Activated T-cell treated with anti-CD3 and anti-CD28 coated beads, Interleukin-2, amount 50 U/mL, for 1 hour (primary cell): Measurements from ENCODE around the gene MYH7B.

Experiments used
- DNase-seq: peaks from one replicate; pipeline ENCODE4 v3.0.0-alpha.2; 2020

Gene MYH7B

DNA sequence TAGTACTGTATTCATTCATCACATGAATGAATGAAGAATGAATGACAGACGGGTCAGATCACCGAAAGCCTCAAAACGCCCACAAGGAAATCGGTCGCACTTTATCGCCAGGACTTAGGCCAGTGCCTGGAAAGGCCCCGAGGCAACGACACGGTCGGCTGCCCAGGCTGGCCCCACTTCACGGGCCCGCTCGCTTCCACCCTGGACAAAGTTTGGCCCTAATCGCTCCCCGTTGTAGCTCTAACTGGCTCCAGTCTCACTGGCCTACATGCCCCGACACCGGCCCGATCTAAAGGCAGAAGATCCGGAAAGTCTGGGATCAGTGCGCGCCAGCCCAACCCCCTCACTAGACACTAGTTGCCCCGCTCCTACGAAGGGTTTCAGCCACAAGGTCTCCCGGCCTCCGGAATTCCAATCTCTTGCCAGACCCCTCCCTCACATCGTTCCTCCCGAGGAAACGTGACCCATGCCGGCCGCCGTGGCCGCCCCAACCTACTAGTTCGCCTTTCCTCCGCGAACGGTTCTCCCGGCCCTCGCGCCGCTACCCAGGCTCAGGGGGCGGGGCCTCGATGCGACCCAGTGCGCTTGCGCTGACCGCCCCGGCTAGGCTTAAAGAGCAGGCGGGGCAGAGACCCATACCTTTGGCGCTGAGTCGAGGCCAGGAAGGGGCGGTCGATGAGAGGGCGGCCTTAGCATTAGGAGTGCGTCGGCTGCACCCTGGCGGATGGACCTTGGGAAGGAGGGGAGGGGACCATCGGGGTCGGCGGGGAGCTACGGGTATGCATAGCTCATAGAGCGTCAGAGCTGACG lies at the start of gene MYH7B, which contains the start of gene GSS:
MYH7B (plus strand) TSS at position 638 of the 810 bp plus-strand sequence. CDS start 22,138 bp downstream, outside the sequence.
GSS (minus strand) TSS at position 576 of the 810 bp plus-strand sequence. CDS start 3,954 bp downstream, outside the sequence.
- peak; percentile 99 for DNase-seq

DNA sequence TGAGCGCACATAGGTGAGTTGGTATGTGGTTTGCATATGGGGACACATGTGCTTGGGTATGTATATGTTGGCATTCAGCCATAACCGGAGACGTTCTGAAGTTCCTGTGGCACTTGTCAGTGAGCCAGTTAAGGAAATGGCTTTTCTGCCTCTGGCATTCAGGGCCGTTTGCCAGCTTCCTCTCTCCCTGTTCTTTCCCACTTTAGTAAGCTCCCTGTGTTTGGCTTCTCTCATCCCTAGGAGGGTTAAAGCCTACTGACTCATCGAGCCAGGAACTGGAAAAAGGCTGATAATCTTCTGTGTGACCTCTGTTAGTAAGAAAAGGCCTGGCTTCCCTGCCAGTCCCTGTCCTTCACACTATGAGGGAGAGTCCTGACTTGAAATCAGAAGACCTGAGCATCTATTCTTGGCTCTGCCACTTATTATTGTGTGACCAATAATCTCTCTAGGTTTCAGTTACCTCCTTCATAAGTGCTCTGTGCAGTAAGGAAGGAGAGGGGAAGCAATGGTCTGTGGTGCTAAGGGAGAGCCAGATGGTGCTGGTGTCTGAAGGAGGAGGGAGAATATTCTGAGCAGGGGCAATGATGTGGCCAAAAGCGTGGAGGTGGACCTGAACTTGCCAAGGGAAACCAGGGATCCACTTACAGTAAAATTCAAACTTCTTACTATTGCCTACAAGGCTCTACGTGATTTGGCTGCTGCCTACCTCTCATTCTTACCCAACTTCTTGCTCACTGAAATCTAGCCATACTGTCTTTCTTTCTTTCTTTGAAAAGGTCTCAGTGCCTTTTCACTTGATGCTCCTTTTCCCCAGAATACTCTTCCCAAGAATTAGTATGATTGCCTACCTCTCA lies 47.8 kb upstream of the MYH7B start:
- DNase-seq, result no peak

DNA sequence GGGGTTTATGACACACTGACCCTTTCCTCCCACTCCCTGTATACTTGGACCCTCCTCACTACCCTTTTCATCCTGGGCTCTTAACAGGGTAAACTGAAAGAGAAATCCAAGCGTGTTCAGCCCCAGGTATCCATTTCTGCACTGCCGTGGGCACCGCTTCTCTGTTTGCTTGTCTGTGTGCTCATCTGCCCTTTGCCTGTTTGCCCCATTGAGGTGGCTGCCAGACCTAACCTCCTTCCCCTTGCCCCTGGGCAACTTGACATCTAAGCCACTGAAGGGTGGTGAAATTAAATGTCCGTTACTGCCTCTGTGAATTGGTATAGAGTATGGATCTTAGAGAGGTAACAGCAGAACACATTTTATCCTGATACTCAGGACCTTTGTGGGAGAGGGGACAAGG lies 40.5 kb upstream of the MYH7B start:
- no peak for DNase-seq

DNA sequence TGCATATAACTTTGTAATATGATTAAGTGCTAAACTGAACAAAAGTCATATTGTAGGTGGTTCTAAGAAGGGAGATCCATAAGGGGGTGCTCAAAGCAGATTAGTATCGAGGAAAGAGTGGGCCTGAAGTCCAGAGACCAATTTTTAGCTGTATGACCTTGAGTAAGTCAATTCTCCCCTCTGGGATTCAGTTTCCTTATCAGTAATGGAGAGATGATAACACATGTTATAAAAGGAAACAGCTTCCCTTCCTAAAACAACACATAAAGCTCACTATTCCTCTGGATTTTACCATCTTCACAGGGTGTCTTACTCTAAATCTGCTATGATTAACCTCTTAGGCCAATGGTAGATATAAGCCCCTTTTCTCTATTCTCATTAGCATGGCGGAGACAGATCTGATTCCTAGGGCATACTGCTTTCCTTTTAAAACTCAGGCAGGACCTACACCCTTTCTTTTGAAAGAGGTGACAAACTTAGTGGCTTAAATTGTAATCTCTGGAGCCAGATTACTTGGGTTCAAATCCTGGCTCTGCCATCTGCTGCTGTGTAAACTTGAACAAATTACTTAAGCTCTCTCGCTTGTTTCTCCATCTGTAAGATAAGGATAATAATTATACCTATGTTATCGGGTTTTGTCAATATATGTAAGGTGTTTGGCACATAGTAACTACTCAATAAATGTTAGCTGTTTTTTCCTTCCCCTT lies 39.8 kb upstream of the MYH7B start:
- no peak for DNase-seq

DNA sequence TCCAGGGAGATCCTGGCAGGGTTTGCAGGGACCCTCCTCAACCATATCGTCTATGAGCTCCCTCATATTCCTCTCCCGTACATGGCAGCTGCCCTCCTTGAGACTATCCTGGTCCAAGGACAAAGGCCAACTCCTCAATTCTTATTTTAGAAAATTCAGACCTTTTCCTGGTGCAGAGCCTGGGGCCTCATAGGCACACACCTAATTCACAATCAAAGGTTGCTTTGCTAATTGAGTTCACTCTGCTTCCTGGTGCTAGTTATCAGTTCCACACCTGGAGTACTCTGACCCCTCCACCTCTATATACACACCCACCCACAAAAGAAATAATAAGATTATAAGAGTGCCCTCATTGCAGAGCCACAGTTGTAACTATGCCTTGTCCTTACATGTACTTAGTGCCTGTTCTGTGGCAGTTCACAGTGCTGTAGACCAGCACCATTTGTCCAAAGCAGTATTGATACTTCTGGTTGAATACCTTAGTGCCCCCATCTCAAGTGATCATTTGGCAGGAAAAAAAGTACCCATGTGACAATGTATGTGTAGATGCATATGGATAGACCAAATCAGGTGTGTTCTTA lies 38.8 kb upstream of the MYH7B start:
- no peak for DNase-seq

DNA sequence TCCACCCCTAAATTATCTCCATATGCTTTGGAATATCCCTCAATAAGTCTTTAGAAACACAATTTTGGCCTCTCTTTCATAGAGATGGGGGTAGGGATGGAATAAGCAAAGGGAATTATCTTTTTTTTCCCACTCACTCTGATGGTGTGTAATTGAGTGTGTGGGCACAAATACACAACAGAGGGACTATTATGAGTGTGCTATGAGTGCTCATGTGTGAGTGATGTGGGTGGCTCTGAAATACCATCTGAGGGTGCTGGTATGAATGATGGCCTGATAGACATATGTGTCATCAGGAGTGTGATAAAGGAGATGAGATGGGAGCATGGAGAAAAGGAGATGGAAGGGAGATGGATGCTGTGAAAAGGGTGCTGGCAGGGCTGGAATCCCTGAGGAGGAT lies 35.6 kb upstream of the MYH7B start:
- DNase-seq, result no peak

DNA sequence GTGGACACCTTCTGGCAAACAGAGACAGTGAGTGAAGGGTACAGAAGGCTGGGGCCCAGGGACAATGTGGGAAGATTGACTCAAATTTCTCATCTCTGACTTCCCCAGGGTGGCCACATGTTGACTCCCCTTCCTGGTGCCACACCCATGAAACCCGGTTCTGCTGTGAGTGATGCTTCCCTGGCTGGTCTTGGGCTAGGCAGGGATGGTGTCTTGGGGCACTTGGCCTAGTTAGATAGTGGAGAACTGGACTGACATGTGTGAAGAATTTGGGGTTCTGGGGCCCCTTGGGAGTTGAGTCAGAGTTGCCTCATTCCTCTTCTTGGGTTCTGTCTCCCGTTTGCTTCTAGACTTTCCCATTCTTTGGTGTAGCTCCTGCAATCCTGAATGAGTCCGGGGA lies 34.2 kb upstream of the MYH7B start:
- DNase-seq, result no peak

DNA sequence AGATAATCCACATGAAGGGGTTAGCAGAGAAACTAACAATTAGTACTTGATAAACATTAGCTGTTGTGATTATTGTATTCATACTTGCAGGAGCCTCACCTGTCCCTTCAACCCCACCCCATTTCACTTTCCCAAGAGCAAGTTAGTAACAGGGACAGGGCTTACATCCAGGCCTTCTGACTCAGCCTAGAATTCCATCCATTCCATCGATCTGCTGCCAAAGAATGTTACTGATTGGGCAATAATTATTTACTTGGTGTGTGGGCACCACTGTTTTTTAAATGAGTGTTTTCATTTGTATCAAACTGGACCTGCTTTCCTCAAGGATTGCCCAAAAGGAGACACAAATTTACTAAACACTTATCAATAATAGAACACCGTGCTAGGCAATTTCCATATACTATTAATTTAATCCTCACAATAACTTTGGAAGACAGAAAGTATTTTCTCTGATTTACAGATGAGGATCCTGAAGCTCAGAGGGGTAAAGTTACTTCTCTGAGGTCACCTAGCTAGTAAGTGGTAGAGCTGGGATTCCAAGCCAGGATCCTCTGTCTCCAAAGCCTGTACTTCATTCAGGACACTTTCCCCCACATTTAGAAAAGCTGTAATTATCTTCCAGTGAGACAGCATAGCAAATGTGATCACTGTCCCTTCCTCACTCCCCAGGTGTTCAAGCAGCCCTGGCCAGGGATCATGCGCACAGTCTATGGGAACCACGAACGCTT lies 32.9 kb upstream of the MYH7B start:
- DNase-seq, result no peak

DNA sequence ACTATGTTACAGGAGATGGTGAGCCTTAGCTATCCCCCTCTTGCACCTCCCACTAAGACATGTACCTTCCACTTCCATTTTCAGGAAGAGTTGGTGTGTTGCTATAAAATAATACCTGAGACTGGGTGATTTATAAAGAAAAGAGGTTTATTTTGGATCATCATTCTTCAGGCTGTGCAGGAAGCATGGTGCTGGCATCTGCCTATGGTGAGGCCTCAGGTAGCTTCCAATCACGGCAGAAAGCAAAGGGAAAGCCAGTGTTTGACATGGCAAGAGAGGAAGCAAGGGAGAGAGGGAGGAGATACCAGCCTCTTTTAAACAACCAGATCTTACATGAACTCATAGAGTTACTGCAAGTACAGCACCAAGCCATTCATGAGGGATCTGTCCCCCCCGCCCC lies 32.3 kb upstream of the MYH7B start:
- DNase-seq, result no peak

DNA sequence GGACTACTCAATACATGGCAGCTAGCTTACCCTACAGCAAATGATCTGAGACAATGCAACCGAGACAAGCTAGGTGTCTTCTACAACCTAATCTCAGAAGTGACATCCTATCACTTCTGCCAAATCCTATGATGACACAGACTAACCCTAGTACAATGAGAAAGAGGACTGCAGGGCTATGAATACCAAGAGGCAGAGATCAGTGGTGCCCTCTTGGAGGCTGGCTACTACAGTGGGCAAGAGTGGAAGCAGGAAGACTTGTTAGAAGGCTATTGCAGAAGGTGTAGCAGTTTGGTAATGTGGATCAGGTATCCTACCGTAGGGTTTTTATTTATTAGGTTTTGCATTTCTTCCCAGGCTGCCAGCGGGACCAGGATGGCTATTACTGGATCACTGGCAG lies 30.3 kb upstream of the MYH7B start:
- DNase-seq, result no peak

DNA sequence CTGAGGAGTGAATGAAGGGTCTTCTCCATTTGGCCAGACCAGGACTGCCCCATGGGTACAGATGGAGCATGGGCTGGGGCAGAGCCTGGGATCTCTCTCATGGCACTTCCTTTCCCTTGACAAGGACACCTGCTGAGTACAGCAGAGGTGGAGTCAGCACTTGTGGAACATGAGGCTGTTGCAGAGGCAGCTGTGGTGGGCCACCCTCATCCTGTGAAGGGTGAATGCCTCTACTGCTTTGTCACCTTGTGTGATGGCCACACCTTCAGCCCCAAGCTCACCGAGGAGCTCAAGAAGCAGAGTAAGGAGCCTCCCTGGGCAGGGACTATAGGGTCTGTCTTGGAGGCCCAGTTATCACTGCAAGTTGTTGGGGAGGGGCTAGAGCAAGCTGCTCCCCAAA lies 29.7 kb upstream of the MYH7B start:
- DNase-seq, result no peak

DNA sequence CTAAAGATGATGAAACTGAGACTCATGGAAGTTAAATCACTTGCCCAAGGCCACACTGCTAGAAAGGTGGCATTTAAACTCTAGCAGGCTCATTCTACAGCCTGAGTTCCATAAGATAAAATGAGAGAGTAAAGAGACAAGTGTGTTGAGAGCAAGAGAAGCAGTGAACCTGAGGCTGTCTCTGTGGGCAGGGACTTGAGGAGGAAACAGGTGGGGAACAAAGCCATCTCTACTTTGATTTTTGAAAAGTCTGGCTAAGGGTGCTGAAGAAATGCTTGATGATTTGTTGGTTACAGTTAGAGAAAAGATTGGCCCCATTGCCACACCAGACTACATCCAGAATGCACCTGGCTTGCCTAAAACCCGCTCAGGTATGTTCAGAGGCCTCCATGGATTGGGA lies 29.1 kb upstream of the MYH7B start:
- no peak for DNase-seq

DNA sequence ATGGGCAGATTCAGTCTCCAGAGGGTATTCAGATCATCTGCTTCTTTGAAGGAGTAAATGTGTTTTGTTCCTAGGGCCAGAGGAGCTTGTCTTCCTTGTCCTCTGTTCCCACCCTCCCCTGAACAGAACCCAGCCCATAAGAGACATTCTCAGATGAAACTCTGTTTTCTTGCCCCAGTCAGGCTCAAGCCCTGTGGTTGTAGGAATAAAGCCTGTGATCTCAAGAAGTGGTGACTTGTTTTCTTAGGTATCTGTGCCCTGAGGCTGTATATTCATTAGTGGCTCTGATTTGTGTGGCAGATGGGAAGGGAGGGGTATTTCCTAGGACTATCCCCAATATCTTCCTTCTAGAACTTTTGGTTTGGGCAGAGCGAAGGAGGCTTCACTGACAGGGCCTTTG lies 27.9 kb upstream of the MYH7B start:
- no peak for DNase-seq

DNA sequence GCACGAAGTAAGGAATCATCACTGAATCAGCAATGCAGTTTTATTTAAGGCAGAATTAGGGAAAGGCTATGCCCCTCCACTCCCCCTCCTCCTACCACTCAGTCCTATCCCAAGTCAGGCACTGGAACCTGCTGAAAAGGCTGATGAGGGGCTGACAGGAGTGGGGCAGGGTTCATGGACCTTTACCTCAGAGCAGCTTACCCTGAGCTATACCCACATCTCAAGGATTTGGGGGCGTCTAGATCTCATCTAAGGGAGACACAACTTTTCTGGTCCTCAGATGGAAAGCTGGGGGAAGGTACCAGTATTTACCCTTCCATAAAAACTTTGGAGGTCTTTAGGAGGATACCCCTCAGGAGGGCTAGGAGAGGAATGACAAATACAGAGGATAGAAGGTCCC lies 27.3 kb upstream of the MYH7B start:
- DNase-seq, result no peak

DNA sequence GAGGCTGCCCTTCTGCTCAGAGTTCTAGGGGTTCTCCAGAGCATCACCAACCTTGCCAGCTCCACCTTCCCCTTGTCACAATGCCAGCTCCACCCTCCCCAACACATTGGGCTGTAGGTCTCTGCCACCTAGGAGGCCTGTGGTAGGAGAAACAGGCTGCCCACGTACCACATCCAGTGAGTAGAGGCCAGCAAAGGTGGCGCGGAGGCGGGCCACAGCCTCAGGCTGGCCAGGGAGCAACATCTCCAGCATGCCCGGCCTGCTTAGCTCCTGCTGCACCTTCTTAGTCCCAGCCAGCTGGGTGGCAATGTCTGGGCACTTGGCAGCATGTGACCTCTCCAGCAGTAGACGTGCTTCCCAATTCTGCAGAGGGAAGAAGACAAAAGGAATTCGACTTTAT lies 23.9 kb upstream of the MYH7B start:
- no peak for DNase-seq

DNA sequence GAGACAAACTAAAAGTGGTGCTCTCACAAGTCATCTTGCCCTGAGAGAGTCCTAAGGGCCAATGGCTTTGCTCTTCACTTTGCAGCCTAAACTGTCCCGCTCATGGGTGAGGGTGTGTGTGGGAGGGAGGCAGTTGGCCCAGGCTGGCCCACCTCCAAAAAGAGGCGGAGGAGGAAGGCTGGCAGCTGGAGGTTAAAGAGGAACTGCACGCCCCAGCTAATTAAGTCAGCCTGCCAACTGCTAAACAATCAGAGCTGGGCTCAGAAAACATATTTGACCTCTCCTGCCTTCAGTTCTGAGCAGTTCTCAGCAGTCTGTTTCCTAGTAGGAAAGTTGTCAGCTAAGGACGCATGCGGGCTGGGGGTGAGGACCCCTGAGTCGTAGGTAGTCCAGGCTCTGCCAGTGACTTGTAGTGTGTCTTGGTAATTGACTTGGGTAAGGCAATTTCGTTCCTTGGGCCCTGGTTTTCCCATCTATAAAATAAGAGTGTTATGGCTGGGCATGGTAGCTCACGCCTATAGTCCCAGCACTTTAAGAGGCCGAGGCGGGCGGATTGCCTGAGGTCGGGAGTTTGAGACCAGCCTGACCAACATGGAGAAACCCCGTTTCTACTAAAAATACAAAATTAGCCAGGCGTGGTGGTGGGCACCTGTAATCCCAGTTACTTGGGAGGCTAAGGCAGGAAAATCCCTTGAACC lies 17.1 kb upstream of the MYH7B start:
- DNase-seq, result no peak

DNA sequence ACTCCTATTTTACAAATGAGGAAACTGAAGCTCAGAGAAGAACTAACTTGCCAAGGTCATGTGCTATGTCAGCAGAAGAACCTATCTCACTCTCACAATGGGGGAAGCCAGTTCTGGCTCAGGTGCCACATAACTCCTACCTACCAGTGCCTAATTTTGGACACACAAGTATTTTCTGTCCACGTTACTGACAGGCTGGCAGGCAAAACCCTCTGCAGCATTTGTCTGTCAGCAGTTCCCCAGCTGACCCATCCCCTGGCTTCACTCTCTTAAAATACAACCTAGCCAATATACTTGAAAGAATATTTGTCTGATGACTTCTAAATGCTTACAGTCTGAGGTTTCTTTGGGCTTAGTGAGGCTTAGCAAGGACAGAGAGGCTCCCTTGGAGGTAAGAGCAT lies 15.6 kb upstream of the MYH7B start:
- DNase-seq, result no peak

DNA sequence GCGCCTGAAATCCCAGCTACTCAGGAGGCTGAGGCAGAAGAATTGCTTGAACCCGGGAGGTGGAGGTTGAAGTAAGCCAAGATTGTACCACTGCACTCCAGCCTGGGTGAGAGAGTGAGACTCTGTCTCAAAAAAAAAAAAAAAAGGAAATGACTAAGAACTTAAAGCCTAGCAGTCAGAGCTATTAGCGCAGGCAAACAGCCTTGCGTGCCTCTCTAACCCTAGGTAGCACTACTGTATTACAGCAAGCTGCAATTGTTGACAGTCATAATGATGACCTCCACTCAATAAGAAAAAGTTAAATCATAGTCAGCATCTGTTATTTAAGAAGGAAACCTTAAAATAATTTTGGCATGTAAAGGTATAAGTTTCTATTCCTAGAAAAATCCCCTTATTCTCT lies 14.4 kb upstream of the MYH7B start:
- DNase-seq, result no peak

DNA sequence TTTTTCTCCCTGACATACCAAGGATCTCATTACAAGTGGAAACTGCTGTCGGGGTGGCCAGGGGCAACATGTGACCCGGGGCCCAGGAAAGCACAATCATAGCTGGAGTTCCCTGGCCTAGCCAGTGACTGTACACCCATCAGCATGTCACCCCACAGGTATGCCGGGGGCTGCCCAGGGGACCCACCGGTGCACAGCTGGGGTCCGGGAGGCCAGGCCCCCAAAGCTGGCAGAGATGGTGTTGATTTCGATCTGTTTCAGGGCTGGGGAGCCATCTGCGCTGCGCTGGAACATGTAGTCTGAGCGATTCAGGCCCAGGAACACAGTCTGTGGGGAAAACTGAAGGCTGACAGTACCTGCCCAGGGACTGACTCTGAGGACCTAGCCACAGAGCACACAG lies 13.4 kb upstream of the MYH7B start:
- DNase-seq, result no peak

DNA sequence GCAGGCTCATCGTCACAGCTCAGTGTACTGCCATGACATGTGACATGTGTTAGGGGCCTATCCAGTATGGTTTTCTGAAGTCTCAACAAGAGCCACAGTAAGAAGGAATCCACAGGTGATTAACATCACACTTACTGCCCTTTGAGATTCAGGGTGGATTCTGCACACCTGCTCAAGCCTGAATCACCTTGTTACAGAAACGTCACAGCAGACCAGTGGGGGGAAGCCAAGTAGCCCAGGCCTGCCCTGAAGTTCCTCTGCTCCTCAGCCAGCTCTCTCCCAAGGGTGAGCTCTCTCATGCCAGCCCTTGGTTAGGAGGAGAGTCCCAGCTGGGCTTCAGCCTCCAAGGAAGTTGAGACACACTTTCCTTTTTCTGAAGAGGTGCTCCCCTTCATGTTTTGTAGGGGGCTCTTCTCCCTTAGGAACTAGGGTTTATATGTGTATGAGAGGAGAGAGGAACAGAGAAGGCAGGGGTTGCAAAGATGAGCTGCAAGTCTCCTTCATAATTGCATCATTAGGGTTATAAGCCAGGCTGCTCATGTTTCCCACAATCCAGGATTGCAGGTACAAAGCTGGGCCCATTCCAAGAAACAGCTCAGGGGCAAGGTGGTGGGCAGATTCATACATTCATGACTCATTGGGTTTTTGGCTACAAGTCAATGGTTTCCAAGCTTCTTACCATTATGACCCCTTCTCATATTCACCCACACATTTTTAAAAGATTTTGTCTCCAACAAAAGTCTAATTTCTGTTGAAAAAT lies 11.7 kb upstream of the MYH7B start:
- DNase-seq, result no peak
